Tibial nerve (tissue), 4 donors: ENCODE data around the gene PLSCR1.

Experiments used
- EP300 ChIP-seq, 2 donors: sonication (generic); formaldehyde crosslinking; IDR thresholded peaks; one replicate each; pipeline ENCODE4 v1.6.1; 2017; ENCODE audit warnings: antibody characterized with exemption in 2 of 2, mild to moderate bottlenecking in 1 of 2
- POLR2A ChIP-seq, 2 donors: fragments of 450-650 bp; IDR thresholded peaks; one replicate each; pipeline ENCODE4 v1.6.1; 2017; ENCODE audit warnings: antibody characterized with exemption in 2 of 2, mild to moderate bottlenecking in 2 of 2, moderate library complexity in 2 of 2
- TF ChIP-seq, protein P1 (sequence below), 5 experiments: fragments of 200-600 bp in 3 of 5; fragments of 450-650 bp in 2 of 5; sonication (generic) in 3 of 5; IDR thresholded peaks; one replicate each; pipeline ENCODE4 v1.5.1; 2016 to 2019; ENCODE audit warnings: antibody characterized with exemption in 5 of 5, mild to moderate bottlenecking in 3 of 5, moderate library complexity in 2 of 5

DNA sequence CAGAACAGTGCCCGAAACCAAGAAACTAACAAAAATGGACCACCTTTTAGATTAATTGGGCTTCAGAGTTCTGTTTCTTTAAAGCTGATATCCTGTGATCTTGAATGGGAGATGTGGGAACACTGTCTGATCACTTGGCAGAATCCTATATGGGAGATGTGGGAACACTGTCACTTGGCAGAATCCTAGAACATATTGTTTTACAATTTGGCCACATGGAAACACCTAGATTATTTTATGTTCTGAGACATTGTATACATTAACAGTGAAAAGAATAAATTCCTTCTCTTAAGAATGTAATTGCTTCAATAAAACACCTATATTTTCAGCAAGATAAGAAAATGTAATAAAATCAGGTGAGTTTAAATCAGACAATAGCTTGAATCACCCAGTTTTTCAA is 44.7 kb downstream of the PLSCR1 start:
- TF ChIP-seq, protein P1, sequence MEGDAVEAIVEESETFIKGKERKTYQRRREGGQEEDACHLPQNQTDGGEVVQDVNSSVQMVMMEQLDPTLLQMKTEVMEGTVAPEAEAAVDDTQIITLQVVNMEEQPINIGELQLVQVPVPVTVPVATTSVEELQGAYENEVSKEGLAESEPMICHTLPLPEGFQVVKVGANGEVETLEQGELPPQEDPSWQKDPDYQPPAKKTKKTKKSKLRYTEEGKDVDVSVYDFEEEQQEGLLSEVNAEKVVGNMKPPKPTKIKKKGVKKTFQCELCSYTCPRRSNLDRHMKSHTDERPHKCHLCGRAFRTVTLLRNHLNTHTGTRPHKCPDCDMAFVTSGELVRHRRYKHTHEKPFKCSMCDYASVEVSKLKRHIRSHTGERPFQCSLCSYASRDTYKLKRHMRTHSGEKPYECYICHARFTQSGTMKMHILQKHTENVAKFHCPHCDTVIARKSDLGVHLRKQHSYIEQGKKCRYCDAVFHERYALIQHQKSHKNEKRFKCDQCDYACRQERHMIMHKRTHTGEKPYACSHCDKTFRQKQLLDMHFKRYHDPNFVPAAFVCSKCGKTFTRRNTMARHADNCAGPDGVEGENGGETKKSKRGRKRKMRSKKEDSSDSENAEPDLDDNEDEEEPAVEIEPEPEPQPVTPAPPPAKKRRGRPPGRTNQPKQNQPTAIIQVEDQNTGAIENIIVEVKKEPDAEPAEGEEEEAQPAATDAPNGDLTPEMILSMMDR (IDR thresholded peaks at IDR 0.05) = no peak
- TF ChIP-seq POLR2A (IDR thresholded peaks at IDR 0.05) = no peak
- TF ChIP-seq EP300 (IDR thresholded peaks at IDR 0.05) = no peak
